HG02870 (cell line): ENCODE data around the gene GRIN2A.

Experiments
- ATAC-seq: cut with Tn5 transposase; IDR thresholded peaks from one replicate; pipeline ENCODE4 v1.9.1; 2021; ENCODE audit warnings: mild to moderate bottlenecking, moderate library complexity; ENCODE audit not compliant: unreplicated experiment

GRIN2A gene

GRCh38 chr16:9706217-9706836 is 475.9 kb downstream of the GRIN2A start:
- ATAC-seq = no peak

GRCh38 chr16:9703731-9704130 is 478.5 kb downstream of the GRIN2A start:
- ATAC-seq = no peak
